Fibroblast of skin of right biceps (primary cell): Measurements from ENCODE around the gene DMRT1.
"Not testable (repeated sequence)": the region's sequence is repeated elsewhere in the genome, so short reads cannot be mapped to it uniquely, and the experiment has no call there.

Experiments used
- DNase-seq: peaks from one replicate; pipeline ENCODE4 v3.0.0-alpha.2; 2013

Gene DMRT1

DNA sequence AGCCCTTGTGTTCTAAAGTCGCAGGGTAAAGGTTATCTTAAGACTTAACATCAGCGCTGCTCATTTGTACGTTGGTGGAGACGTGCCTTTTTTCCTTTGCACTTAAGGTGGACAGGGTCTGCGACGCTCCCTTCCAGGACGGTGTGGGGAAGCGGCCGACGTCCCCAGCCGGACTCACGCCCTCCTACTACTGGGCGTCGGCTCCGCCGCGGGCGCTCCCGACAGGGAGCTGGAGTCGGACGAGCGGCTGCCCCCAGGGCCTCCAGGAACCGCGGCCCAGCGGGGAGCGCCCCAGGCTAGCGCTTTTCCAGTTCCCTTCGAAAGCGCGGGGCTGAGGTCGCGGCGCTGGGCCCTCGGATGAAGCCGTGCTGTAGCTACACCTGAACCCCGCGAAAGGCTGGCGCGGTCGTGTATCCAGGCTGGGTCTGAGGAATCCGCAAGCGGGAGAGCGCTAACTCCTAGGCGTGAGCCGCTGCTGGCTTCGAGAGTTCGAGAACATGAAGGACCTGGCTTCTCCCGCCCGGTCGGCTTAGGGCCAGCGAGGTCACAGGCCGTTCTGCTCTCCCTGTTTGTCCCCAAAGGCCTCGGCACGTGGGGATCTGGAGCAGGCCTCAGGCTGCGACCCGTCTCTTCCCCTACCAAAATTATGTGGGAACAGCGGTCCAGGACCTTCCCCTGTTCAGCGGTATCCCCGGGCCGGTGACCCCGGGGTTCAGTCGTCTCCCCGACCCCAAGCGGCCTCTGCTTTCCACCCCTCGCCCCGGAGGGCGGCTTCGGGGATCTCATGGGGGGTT lies 131.2 kb downstream of the DMRT1 start:
- no peak for DNase-seq

DNA sequence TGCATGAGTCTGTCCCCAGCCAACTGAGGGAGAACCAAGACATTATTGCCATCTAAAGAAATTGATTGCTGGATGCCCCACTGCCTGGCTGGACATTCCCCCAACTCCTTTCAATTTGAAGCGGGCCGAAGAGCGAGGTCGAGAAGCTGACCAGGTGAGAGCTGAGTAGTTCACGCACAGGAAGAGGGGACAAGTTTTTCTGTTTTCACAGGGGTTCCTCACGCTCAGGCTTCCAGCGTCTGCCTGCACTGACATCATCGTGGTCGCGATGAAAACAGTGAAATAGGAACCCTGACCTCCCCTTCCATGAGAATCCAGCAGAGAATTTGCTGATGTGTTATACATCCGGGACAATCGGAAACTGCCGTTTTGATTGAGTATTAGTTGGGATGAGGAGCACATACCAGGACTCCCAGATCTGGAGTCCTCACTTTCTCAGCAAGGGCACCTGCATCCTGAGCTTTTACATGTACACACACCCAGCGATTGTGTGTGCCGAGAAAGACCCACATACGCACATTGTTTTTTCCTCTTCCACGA lies 131.9 kb downstream of the DMRT1 start:
- DNase-seq: no peak

DNA sequence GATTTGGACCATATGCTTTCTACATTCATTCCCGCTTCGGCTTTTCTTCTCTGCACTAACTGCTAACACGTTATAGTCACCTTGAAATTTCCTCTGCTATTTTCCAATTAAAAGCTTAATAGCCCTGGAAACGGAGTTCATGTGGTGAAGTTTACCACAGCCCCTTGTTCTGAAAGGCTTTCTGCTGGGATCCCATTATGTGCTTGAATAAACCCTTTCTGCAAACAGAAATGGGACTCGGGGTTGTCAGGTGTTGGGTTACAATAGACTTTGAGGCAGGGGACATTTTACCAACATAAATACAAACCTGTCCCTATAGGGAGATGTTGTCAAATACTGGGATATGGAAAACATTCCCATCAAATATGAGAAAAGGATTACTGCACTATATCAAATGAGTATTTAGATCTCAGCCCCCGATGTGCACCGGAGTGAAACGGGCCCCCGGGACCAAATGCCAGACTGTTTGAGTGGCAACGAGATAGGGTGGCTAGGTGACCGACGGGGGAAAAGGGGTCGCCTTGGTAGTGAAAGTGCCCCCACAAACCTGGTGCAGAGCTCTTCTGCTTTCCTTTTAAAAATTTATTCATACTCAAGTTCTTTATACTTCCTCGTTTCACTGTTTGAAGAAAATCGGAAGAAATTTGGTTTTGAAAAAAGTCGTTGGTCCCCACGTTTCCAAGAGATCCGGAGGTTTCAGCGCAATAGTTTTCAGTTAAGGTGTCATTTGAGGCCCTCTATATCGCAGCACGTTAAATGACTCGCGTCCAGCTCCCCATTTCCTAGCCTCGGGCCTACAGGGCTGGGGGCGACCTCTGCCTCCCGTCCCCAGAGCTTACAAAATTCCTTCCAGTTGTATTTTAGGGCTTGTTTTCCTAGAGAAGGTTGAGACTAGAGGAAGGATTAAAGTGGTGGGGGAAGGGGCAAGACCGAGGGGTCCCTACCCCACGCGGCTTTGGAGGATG lies 132.8 kb downstream of the DMRT1 start:
- no peak for DNase-seq

DNA sequence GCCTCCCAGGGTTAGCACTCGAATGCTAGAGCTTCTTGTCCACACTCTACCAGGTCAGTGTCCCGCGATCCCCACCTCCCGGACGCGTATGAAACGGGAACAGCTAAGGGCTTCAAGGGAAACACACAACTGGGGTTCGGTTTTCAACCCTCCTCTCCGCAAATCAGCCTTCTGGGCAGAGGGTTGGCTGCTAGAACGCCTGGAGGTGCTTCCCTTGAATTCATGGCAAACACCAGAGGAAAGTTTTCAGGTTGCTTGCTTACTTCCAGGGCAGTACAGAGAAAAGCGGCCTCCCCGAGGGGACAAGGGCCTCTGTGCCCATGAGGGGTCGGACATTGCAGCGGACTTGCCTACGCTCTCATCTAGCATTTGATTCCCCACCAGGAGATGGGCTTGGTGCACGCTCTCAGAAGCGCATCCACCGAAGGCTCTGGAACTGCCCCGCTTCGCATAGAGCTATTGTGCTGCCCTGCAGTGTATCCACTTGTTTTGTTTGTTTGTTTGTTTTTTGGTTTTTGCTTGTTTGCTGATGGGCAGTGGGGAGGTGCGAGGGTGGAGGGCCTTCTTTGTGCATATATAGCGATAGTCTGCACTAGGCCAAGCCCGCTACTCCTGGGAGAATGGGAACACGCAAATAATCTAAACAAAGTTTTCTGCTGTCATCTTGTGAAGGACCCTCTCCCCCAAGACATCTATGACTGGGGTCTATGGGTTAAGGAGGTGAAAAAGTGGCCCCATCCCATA lies 133.7 kb downstream of the DMRT1 start:
- DNase-seq: no peak

DNA sequence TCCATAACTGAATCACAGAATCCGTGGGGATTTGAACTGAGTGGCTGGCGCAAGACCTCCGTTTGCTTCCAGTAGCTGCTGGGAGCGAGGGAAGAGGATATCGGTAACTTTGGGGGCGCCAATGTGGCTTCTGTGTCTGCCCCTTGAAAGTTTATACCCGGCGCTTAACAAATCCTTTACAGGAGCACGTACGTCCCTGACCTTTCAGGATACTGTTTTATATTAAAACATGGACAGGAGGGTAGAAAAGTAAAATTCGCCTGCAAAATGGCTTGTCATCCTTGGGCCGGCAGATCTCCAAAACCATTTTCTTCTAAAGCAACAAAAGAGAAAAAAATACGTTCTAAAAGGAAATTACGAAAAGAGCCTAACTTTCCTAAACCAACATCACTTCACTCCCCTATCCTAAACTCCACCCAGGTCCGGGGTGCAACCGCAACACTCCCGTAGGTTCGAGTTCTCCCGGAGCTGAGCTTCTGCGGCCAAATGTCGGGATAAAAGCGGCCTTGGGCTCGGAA lies 134.3 kb downstream of the DMRT1 start:
- DNase-seq: no peak

DNA sequence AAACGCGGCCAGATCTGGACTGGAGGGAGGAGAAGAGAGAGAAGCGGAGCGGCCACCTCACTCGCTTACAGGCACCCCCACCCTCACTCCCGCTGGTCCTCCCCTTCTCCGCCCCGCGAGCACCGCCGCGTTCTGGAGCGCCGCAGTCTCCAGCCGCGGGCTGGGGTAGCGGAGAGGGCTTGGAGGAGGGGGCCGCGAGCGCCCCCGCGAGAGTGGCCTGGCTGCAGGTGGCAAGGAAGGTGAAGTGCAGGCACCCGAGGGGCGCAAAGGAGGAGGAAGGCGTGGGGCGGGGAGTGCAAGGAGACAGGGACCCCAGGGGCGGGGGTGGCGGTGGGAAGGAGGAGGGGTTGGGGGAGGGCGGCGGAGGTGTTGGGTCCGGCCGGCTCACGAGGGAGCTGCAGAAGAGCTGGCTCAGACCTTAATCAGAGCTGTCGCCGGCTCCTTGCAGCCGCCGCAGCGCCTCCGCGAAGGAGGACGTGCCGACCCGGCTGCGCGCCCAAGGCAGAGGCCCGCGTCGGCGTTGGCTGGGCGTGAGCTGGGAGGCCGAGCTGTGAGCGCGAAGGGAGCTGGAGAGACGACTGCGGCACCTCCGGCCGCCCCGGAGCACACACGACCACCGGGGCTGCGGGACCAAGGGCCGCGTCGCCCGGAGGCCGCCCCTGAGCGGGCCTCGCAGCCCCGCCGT lies 134.9 kb downstream of the DMRT1 start, which contains the start of gene DMRT3:
DMRT3 (plus strand) TSS at position 398 of the 685 bp plus-strand sequence. CDS start 347 bp downstream, outside the sequence.
- no peak for DNase-seq

DNA sequence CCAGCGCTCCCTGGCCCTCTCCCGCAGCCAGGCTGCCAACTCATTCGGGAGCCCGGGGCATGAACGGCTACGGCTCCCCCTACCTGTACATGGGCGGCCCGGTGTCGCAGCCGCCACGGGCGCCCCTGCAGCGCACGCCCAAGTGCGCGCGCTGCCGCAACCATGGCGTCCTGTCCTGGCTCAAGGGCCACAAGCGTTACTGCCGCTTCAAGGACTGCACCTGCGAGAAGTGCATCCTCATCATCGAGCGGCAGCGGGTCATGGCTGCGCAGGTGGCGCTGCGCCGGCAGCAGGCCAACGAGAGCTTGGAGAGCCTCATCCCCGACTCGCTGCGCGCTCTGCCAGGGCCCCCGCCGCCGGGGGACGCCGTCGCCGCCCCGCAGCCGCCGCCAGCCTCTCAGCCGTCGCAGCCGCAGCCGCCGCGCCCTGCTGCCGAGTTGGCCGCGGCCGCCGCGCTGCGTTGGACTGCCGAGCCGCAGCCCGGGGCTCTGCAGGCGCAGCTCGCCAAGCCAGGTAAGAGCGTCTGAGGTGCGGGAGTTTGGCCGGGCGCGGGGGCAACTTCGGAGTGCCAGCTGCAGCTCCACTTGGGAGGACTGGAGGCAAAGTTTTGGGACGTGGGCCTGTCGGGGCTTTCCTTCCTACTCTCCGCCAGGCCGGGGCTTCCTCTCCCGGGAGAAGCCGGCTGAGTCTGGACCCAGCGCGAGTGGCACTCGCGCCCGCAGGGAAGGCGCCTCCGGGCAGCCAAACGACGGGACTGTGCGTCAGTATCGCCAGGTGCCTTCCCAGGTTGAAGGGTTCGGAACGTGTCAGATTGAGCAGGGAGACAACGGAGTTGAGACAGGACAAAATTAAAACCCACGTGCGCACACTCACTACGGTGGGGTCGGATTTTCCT lies 135.7 kb downstream of the DMRT1 start:
- no peak for DNase-seq

DNA sequence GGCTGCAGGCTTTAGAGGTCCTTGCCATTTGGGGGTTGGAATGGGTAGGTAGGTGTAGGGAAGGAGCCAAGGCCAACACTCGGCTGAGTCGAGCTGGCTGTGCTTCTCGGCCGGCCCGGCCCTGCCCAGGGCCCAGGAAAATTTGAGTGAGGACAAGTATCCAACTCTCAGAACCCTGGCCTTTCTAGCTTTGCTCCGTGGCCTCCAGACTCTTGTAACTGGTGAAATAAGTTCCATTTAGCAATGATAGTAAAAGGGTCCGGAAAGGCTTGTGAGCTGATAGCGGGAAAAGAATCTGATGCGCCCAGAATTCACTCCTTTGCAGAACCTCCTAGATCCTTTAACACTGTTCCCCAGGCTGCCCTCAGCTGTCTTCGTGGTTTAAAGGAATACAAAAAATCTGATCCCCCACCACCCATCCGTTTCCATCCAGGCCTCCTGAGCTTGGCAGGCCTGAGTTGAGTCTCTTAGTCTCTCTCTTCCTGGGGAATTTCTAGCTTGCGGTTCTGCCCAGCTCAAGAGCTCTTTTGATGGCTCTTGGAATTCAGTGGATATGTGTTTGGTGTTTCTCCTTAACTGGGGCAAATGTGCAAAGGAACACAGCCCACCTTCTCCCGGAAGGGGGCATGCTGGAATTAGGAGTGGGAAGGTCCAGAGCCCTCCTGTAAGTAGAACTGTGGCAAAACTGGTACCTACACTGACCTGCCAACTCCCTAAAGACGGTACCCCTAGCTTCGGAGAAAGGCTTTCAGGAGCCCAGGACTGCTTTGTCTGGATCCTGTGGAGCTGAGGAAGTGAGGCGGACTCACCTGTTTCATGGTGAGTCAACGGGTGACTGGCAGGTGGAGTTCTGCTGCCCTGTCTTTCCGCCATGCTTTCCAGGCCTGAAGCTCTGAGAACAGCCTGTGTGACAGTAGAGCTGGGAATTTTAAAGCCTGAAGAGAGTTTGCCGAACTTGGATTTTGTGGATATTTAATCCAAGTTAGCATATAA lies 136.6 kb downstream of the DMRT1 start:
- DNase-seq: no peak

DNA sequence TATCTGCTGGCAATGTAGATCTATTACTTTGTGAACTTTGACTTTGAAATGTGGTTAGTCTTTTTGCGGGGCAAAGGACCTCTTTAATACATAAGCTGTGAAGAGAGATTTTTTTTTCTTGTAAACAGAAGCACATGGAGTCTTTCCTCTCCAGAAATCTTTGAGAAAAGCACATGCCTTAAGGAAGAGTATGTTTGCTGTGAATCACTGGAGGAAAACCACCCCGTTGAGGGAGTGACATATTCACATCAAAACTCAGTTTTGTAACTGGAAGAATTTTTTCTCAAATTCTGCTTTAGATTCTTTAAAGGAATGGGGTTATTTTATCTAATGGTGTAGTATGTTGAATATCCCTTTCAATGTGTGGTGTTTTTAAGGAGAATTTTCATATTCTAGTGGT lies 138.5 kb downstream of the DMRT1 start:
- no peak for DNase-seq

DNA sequence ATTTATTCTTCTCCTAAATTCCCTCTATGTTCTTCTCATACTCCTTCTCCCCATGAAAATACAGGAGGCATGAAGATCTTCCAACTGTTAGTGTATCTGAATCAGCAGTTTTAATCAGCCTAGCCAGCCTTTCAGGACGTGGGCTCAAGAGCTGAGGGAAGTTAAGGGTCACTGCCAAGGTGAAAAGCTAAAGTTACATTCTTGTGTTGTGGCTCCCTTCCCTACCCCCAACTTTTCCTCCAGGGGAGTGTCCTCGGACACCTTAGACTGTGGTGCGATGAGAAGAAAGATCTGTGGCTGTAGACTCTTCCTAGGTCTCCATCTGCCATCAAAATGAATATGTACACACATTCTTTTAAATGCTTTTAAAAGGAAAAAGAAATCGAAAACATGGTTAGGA lies 139.1 kb downstream of the DMRT1 start:
- no peak for DNase-seq

DNA sequence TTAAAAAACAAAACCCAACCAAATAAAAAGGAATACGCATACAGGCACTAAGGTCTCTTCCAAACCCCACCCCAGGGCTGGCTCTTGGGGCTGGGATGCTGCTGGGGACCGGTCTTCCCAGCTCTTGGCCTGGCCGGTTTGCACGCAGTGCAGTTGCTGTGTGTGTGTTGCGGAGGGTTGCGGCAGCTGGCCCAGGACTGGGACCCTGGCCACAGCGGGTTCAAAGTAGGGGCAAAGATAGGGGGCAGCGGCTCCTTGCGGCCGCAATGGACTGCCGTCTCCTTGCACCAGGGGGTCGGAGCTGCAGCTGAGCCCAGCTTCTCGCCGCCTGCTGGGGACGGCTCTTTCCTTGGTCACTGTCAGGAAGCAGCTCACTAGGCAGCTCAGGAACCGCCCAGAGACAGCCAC lies 140.0 kb downstream of the DMRT1 start:
- DNase-seq: no peak

DNA sequence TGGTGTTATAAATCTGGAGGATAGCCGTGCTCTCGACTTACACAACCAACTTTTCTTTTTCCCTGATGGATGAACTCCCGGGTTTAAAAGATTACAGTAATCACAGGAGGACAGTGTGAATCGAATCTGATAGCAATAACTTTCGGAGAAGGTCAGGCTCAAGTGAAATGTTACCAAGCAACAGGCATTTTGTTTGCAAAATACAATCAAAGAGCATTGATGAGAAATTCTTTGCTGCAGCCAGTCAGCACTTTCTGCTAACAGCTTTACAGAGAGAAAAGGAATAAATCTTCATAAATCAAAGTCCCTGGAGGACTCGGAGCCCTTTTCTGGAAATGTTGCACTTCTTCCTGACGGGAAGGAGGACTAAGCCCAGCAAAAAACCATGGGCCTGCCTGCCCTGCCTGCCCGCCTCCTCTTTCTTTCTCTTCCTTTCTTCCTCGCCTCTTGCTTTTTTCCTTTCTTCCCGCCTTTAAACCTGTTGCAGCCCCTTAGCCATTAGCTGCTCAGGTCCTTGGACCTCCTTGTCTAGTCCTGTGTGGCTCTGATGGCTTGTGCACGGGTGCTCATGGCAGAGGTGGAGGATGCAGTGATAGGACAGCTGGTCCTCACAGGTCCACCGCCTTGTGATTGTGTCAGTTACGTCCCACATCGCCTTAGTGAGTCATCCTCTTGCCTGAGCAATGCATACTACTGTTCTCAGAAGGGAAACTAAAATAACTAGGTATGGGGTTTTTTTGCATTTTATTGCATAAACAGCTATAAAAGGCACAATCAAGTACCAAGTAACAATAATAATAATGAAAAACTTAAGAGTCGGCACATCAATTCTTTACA lies 141.1 kb downstream of the DMRT1 start:
- DNase-seq: no peak

DNA sequence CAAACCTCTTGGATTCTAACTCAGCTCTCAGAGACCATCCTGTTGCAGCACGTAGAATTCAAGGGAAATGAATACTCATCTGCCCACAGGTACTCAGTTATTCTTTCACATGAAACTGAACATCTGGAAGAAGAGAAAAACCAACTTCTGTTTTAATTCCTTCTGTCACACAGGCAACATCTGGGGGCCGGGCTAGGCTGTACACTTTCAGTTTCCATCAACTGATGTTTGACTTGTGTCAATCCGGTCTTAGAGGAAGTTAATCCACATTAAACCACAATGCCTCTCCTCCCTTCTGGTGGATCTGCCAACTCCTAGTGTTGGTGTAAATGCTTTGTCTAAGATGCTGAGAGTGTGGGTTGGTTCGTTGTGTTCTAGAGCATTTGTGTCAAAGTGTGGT lies 152.5 kb downstream of the DMRT1 start:
- no peak for DNase-seq

DNA sequence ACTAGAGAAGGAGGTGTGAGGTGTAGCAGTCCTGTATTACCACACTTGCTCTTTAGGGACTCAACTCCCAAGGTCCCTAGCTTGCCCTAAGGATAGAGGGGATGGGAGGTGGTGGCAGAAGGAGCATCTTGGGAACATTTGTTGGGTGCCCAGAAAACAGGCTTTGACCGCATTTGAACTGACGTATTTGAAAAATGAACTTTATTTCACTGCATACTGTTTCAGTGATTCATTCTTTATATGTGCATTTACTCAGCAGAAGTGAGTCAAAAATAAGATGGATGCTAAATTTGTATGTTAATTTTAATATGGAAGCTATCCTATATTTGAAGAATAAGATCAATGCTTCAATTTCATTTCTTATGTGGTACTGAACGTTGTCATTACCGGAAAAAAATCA lies 153.7 kb downstream of the DMRT1 start:
- DNase-seq: no peak

DNA sequence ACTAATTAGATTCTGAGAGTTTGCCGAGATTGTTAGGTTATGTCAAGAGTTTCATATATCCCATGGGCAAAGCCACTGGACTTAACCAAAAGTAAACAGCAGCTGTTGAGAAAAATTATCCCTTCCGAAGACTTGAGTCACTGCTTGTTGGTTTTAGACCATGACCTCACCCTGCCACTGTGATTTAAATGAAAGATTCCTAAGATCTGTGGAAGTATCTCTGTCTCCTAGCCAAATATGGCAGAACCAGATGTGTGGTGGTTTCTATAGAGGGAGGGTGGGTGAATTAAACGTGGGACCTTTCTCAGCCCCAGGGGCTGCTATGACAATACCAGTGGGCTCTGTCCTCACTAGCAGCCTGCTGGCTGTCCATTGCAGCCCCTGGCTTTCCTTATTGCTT lies 154.3 kb downstream of the DMRT1 start:
- peak; percentile 62 for DNase-seq

DNA sequence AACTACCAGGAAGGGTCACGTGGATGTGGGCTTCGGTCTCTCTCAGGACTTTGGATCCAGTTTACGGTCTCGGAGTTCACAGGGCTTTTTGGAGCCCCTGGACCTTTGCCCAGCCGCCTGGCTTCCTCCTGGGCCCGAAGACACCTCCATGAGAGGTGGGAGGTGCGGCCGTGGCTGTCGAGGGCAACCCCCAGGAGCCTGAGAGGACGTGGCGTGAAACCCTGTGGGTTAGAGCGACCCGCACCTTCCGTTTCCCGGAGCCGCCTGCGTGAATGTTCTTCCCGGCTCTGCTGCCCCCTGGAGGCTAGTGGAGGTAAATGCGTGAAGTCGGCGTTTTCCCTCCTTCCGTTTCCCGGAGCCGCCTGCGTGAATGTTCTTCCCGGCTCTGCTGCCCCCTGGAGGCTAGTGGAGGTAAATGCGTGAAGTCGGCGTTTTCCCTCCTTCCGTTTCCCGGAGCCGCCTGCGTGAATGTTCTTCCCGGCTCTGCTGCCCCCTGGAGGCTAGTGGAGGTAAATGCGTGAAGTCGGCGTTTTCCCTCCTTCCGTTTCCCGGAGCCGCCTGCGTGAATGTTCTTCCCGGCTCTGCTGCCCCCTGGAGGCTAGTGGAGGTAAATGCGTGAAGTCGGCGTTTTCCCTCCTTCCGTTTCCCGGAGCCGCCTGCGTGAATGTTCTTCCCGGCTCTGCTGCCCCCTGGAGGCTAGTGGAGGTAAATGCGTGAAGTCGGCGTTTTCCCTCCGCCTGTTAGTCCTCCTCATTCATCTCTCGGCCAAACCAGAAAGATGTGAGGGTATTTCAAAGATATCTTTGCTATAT lies 157.0 kb downstream of the DMRT1 start:
- not testable (repeated sequence) for DNase-seq

DNA sequence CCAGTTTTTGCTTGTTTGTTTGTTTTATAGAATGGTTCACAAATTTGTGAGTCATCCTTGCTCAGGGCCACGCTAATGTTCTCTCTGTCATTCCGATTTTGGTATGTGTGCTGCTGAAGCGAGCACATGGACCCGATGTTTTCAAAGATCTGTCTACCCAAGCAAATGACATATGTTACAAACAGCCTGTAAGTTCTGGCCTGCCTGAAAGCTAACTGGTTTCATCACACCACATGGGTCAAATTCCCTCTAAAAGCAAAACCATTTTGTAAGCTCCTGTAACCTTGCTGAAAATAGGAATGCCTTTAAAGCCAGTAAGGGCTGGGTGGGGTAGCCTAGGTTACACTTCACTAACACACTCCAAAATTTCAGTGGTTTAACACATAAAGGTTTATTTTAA lies 160.3 kb downstream of the DMRT1 start:
- DNase-seq: no peak

DNA sequence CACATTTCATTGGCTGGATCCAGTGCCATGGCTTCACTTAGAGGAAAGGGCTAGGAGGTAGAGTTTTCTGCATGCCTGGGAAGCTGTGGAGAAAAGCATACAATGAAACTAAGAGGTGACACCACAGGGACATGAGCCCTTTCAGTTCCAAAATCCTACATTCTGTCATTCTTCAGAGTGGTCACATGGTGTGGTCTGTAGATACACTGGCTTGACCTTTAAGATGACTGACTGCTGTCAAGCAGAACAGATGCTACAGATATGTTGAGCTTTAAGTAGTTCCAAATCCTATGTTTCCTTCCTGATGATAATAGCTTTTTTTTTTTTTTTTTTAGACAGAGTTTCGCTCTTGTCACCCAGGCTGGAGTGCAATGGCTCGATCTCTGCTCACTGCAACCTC lies 161.2 kb downstream of the DMRT1 start:
- DNase-seq: no peak
